K562 (cell line): ENCODE measurements around the gene NODAL. TPM values are rescaled to one million over a fixed set of nuclear protein-coding genes. Genes with fewer than 3 reads are reported as not detected.

ENCODE experiments used
- ATAC-seq: fragments of 200-7000 bp; cut with Tn5 transposase; 3 replicates; pipeline ENCODE4 v1.9.1; 2020; ENCODE audit warnings: moderate library complexity
- BruUV-seq: library from RNA; stranded (reverse); fragments of 400-500 nt; replicated peaks from 2 replicates; lab custom pipeline; 2021; lab: Mats Ljungman, UMichigan
- CTCF ChIA-PET: fragments of 300-600 bp; formaldehyde crosslinking; extraction: SDS; loops from one replicate; lab custom pipeline; 2021; ENCODE audit warnings: low intra/inter-chr PET ratio; lab: Yijun Ruan, JAX
- POLR2A ChIA-PET: fragments of 300-600, 350-650 bp; sonication (Branson Sonifier 250); formaldehyde crosslinking; extraction: SDS; loops from one replicate; lab custom pipeline; 2021; ENCODE audit warnings: antibody characterized with exemption, inconsistent platforms; lab: Yijun Ruan, JAX
- DNase-seq, 4 experiments: peaks; one replicate each; pipeline versions ENCODE4 v3.0.0 to v3.0.0-alpha.2; 2011 to 2018; ENCODE audit warnings: low spot score in 3 of 4, mixed read lengths in 3 of 4; ENCODE audit errors: extremely low read depth in 1 of 4
- FAIRE-seq: peaks from 2 replicates; lab custom pipeline; 2011; peaks lifted over from hg19 to GRCh38; lab: Jason Lieb, UNC
- H2AFZ ChIP-seq: 2 replicates; pipeline ENCODE4 v1.6.0; 2011; ENCODE audit warnings: low read depth, low read length, control low read depth, inconsistent platforms
- H3K27ac ChIP-seq: fragments of 200-600 bp; 3 replicates; pipeline ENCODE4 v1.8.0; 2011; ENCODE audit warnings: low read depth, mild to moderate bottlenecking, control low read depth, inconsistent platforms, low read length, moderate library complexity, mixed read lengths; ENCODE audit errors: extremely low read depth
- H3K27me3 ChIP-seq, 2 experiments: fragments of 300-600 bp in 1 of 2; 2 replicates in 1 of 2; 3 replicates in 1 of 2; pipeline versions ENCODE4 v1.6.0 to v1.8.0; 2011; ENCODE audit warnings: inconsistent platforms in 2 of 2, low read length in 2 of 2, mild to moderate bottlenecking in 1 of 2, mixed read lengths in 1 of 2, moderate library complexity in 1 of 2; ENCODE audit not compliant: control insufficient read depth in 2 of 2, insufficient read depth in 2 of 2
- H3K36me3 ChIP-seq: fragments of 300-600 bp; 3 replicates; pipeline ENCODE4 v1.8.0; 2011; ENCODE audit warnings: mild to moderate bottlenecking, low read length, inconsistent platforms; ENCODE audit not compliant: control insufficient read depth, insufficient read depth
- H3K4me1 ChIP-seq, 2 experiments: fragments of 200-600 bp in 1 of 2; replicated peaks in 1 of 2; 2 replicates in 1 of 2; 3 replicates in 1 of 2; pipeline versions ENCODE4 v1.5.1 to v1.8.0; 2011; ENCODE audit warnings: inconsistent platforms in 2 of 2, low read length in 2 of 2, mild to moderate bottlenecking in 1 of 2, mixed read lengths in 1 of 2, moderate library complexity in 1 of 2; ENCODE audit not compliant: control insufficient read depth in 2 of 2, insufficient read depth in 2 of 2
- H3K4me2 ChIP-seq: 2 replicates; pipeline ENCODE4 v1.6.1; 2011; ENCODE audit warnings: low read length, control low read depth, inconsistent platforms, mixed read lengths; ENCODE audit not compliant: insufficient read depth
- H3K4me3 ChIP-seq: fragments of 200-600 bp; sonication (generic), shearing (Covaris generic); 2 replicates; pipeline ENCODE4 v1.5.1; 2016; ENCODE audit warnings: control low read depth, inconsistent platforms
- H3K79me2 ChIP-seq: fragments of 200-600 bp; 3 replicates; pipeline ENCODE4 v1.8.0; 2011; ENCODE audit warnings: low read length, inconsistent platforms; ENCODE audit not compliant: control insufficient read depth, insufficient read depth
- H3K9ac ChIP-seq, 2 experiments: 2 replicates each; pipeline versions ENCODE4 v1.6.0 to v1.6.1; 2011; ENCODE audit warnings: low read depth in 2 of 2, low read length in 2 of 2, control low read depth in 1 of 2, inconsistent platforms in 1 of 2, mild to moderate bottlenecking in 1 of 2, mixed read lengths in 1 of 2; ENCODE audit not compliant: insufficient read depth in 1 of 2
- H3K9me1 ChIP-seq: one replicate; pipeline ENCODE4 v1.6.0; 2011; ENCODE audit warnings: inconsistent platforms, mild to moderate bottlenecking, low read length, moderate library complexity; ENCODE audit not compliant: control insufficient read depth, insufficient read depth
- H3K9me3 ChIP-seq: replicated peaks from 2 replicates; pipeline ENCODE4 v1.5.1; 2011; ENCODE audit warnings: low read depth, low read length, inconsistent platforms; ENCODE audit not compliant: control insufficient read depth, insufficient read depth
- H4K20me1 ChIP-seq: replicated peaks from 2 replicates; pipeline ENCODE4 v1.6.1; 2011; ENCODE audit warnings: low read length, inconsistent platforms, mixed read lengths; ENCODE audit not compliant: control insufficient read depth, insufficient read depth
- CEBPG ChIP-seq, 3 experiments: fragments of 200-800 bp in 1 of 3; sonication (Bioruptor generic) in 1 of 3; sonication (generic) in 1 of 3; formaldehyde crosslinking in 1 of 3; IDR thresholded peaks in 2 of 3; conservative IDR thresholded peaks in 1 of 3; 2 replicates each; pipeline versions ENCODE4 v1.6.1 to v1.8.0; 2016 to 2022; ENCODE audit warnings: missing compliant biosample characterization in 2 of 3, missing genetic modification characterization in 2 of 3, mild to moderate bottlenecking in 1 of 3, missing genetic modification reagents in 1 of 3
- CXXC5 ChIP-seq: fragments of 250-450 bp; sonication (Bioruptor Pico); IDR thresholded peaks from 2 replicates; pipeline ENCODE4 v1.8.0; 2022; ENCODE audit warnings: inconsistent platforms, mild to moderate bottlenecking, moderate library complexity
- ELF2 ChIP-seq: fragments of 250-450 bp; sonication (Bioruptor Pico); IDR thresholded peaks from 2 replicates; pipeline ENCODE4 v1.5.0; 2021; ENCODE audit warnings: mild to moderate bottlenecking
- MAFG ChIP-seq: fragments of 450-650 bp; conservative IDR thresholded peaks from 2 replicates; pipeline ENCODE4 v1.6.1; 2016; ENCODE audit warnings: missing genetic modification characterization, missing compliant biosample characterization
- NFE2 ChIP-seq: IDR thresholded peaks from 2 replicates; pipeline ENCODE4 v1.6.1; 2014; ENCODE audit warnings: antibody characterized with exemption, low read depth
- RFX1 ChIP-seq: fragments of 450-650 bp; IDR thresholded peaks from 2 replicates; pipeline ENCODE4 v1.6.1; 2016; ENCODE audit warnings: mild to moderate bottlenecking, moderate library complexity
- SMAD4 ChIP-seq: fragments of 250-450 bp; sonication (Bioruptor Pico); conservative IDR thresholded peaks from 2 replicates; pipeline ENCODE4 v1.8.0; 2021; ENCODE audit warnings: inconsistent platforms, mild to moderate bottlenecking, moderate library complexity
- YY1 ChIP-seq, 3 experiments: IDR thresholded peaks; 2 replicates each; pipeline ENCODE4 v1.6.1; 2011; ENCODE audit warnings: low read length in 2 of 3, mild to moderate bottlenecking in 2 of 3, moderate library complexity in 2 of 3, borderline replicate concordance in 1 of 3, control low read depth in 1 of 3, low read depth in 1 of 3; ENCODE audit not compliant: insufficient read depth in 3 of 3, insufficient replicate concordance in 2 of 3, control insufficient read depth in 1 of 3, insufficient read length in 1 of 3; ENCODE audit errors: extremely low read depth in 1 of 3
- WGBS: fragments of 100-300 bp; shearing (Covaris generic); methylation state at CpG from one replicate; pipeline ENCODE4 v1.1.6; 2016; ENCODE audit warnings: low coverage, mixed read lengths; ENCODE audit not compliant: insufficient coverage; ENCODE audit errors: missing lambda C conversion rate; 5-methylcytosine and 5-hydroxymethylcytosine counted together
- in situ Hi-C: fragments of 300-500 bp; cut with MboI; formaldehyde crosslinking; loops from 4 replicates; pipeline ENCODE4 v1.15.0; 2018; ENCODE audit warnings: inconsistent platforms, mixed read lengths
- intact Hi-C: fragments of 100-400 bp; cut with micrococcal nuclease; formaldehyde crosslinking; loops from 2 replicates; pipeline ENCODE4 v1.14.2; 2022
- polyA plus RNA-seq, 8 experiments: library from polyadenylated mRNA; depleted of rRNA in 4 of 8; stranded (reverse) in 5 of 8; unstranded in 3 of 8; fragments of >200 nt; fragmentation: Nextera tagmentation in 2 of 8; fragmentation: Illumina TruSeq in 1 of 8; extraction: Ambion mirVana in 2 of 8; extraction: Trizol in 1 of 8; gene quantifications; 2 replicates each; pipeline versions ENCODE4 v1.2.1 to v1.2.3, GENCODE V29; 2011 to 2014; ENCODE audit warnings: inconsistent platforms in 1 of 8, missing spikeins in 1 of 8
- total RNA-seq, 7 experiments: library from RNA; depleted of rRNA in 6 of 7; stranded (reverse); fragments of >200 nt in 6 of 7; fragmentation: Illumina TruSeq in 2 of 7; extraction: Trizol in 2 of 7; gene quantifications; 2 replicates each; pipeline versions ENCODE4 v1.2.1 to v1.2.3, GENCODE V29; 2011 to 2021; ENCODE audit warnings: low replicate concordance in 1 of 7
- TF ChIP-seq, protein P1 (sequence below): fragments of 250-450 bp; sonication (Bioruptor Pico); IDR thresholded peaks from 2 replicates; pipeline ENCODE4 v1.4.0; 2020; ENCODE audit warnings: borderline replicate concordance
- TF ChIP-seq, protein P2 (sequence below): IDR thresholded peaks from 2 replicates; pipeline ENCODE4 v1.6.1; 2016; ENCODE audit warnings: missing genetic modification characterization, missing compliant biosample characterization
- TF ChIP-seq, protein P3 (sequence below): sonication (generic); formaldehyde crosslinking; IDR thresholded peaks from 2 replicates; pipeline ENCODE4 v1.8.1; 2022; ENCODE audit warnings: missing genetic modification reagents
- TF ChIP-seq, protein P4 (sequence below): fragments of 250-450 bp; sonication (Bioruptor Pico); IDR thresholded peaks from 2 replicates; pipeline ENCODE4 v1.5.1; 2021; ENCODE audit warnings: mild to moderate bottlenecking

The NODAL gene
- total and polyA plus RNA-seq, 9 of the 15 experiments (the other 6 are each of a cell fraction or from before 2014, with no cell fraction given), result not detected

DNA sequence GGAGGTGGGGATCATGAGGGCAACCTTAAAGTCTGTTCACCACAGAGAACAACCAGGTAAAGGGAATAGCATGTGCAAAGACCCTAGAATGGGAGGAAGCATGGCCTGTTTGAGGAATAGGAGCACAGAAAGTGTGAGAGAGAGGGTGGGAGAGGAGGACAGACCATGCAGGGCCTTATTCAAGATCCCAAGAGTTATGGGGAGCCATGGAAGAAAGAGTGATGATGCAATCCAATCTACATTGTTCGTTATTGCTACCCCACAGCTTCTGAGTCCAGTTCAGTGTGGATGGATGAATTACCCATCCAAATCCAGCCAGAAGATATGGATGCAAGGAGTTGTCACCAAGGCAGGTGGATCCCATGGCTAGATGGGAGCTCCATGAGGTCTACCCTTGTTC, 45.3 kb downstream of the NODAL start (continued):
- TF ChIP-seq, protein P1, sequence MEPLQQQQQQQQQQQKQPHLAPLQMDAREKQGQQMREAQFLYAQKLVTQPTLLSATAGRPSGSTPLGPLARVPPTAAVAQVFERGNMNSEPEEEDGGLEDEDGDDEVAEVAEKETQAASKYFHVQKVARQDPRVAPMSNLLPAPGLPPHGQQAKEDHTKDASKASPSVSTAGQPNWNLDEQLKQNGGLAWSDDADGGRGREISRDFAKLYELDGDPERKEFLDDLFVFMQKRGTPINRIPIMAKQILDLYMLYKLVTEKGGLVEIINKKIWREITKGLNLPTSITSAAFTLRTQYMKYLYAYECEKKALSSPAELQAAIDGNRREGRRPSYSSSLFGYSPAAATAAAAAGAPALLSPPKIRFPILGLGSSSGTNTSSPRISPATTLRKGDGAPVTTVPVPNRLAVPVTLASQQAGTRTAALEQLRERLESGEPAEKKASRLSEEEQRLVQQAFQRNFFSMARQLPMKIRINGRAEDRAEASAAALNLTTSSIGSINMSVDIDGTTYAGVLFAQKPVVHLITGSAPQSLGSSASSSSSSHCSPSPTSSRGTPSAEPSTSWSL, result no peak
- TF ChIP-seq CEBPG (CRISPR knock-in tag; IDR thresholded peaks at IDR 0.05) (peak; percentile 66), CEBPG (tag; conservative IDR thresholded peaks at IDR 0.05 in 1 of 2, IDR thresholded peaks at IDR 0.05 in 1 of 2) (peak; percentile 83 to 85)

DNA sequence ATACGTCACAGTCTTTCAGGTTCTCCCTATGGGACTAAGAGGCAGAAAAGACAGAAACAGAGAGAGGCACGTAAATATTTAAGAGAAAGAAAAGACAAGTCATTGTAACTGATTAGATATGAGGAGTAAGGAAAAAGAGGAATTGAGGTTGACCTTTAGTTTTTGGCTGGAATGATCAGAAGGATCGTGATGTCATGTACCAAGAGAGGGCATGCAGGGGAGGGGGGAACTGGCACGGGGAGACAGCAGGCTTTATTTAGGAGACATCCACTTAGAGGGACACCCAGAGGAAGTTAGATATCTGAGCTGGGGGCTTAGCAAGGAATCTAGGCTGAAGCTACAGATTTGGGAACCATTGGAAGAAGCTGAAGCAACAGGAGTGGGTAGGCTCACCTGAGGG, 49.8 kb downstream of the NODAL start:
- ATAC-seq, result no peak
- intact Hi-C loops, result no loop called here
- H3K9ac ChIP-seq, result no peak overlapping the region
- no peak overlapping the region for H2AFZ ChIP-seq
- H3K36me3 ChIP-seq, result no peaks in the 10 kb centered on the region
- POLR2A ChIA-PET, result no interaction called here
- DNase-seq, result no peak
- no peaks in the 10 kb centered on the region for H4K20me1 ChIP-seq
- H3K4me2 ChIP-seq, result no peak overlapping the region; the same call in 1 of the 2 replicates
- CTCF ChIA-PET, result no interaction called here
- WGBS, result 6% methylated on average over 4 of the region's 4 CpGs
- no peaks in the 10 kb centered on the region for H3K79me2 ChIP-seq
- H3K4me1 ChIP-seq, result peaks cover 3 to 7% of the 10 kb centered on the region in 2 experiments; a peak in 2 of 5 replicates
- no peaks in the 10 kb centered on the region for H3K9me1 ChIP-seq
- H3K27ac ChIP-seq, result no peak overlapping the region
- BruUV-seq, result no TSS peak
- H3K4me3 ChIP-seq, result no peak overlapping the region
- no peak for FAIRE-seq
- in situ Hi-C loops, result no loop called here
- no peaks in the 10 kb centered on the region for H3K9me3 ChIP-seq
- no peaks in the 10 kb centered on the region for H3K27me3 ChIP-seq
- TF ChIP-seq ELF2 (CRISPR knock-in tag) (no peak), YY1 (IDR thresholded peaks at IDR 0.05; ENCODE audit: borderline replicate concordance in 1 of 3, control insufficient read depth in 1 of 3, extremely low read depth in 1 of 3, insufficient read depth in 3 of 3, insufficient read length in 1 of 3, insufficient replicate concordance in 2 of 3, low read depth in 1 of 3, low read length in 2 of 3) (no peak), MAFG (peak; percentile 46), CXXC5 (CRISPR knock-in tag) (no peak), RFX1 (no peak), NFE2 (peak; percentile 36; the same call in 1 of the 2 replicates), SMAD4 (CRISPR knock-in tag) (no peak)
- TF ChIP-seq, protein P2, sequence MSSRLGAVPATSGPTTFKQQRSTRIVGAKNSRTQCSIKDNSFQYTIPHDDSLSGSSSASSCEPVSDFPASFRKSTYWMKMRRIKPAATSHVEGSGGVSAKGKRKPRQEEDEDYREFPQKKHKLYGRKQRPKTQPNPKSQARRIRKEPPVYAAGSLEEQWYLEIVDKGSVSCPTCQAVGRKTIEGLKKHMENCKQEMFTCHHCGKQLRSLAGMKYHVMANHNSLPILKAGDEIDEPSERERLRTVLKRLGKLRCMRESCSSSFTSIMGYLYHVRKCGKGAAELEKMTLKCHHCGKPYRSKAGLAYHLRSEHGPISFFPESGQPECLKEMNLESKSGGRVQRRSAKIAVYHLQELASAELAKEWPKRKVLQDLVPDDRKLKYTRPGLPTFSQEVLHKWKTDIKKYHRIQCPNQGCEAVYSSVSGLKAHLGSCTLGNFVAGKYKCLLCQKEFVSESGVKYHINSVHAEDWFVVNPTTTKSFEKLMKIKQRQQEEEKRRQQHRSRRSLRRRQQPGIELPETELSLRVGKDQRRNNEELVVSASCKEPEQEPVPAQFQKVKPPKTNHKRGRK (tag), result no peak
- TF ChIP-seq, protein P3, sequence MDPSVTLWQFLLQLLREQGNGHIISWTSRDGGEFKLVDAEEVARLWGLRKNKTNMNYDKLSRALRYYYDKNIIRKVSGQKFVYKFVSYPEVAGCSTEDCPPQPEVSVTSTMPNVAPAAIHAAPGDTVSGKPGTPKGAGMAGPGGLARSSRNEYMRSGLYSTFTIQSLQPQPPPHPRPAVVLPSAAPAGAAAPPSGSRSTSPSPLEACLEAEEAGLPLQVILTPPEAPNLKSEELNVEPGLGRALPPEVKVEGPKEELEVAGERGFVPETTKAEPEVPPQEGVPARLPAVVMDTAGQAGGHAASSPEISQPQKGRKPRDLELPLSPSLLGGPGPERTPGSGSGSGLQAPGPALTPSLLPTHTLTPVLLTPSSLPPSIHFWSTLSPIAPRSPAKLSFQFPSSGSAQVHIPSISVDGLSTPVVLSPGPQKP (CRISPR knock-in tag), result no peak
- TF ChIP-seq, protein P4, sequence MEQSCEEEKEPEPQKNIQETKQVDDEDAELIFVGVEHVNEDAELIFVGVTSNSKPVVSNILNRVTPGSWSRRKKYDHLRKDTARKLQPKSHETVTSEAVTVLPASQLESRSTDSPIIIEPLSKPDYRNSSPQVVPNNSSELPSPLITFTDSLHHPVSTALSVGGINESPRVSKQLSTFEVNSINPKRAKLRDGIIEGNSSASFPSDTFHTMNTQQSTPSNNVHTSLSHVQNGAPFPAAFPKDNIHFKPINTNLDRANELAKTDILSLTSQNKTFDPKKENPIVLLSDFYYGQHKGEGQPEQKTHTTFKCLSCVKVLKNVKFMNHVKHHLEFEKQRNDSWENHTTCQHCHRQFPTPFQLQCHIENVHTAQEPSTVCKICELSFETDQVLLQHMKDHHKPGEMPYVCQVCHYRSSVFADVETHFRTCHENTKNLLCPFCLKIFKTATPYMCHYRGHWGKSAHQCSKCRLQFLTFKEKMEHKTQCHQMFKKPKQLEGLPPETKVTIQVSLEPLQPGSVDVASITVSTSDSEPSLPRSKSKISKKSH (CRISPR knock-in tag), result no peak
